ENCODE results near the gene PARP15.

Gene PARP15

GRCh38 chr3:122627301-122627700 is 49.9 kb downstream of the PARP15 start:
- Histone ChIP-seq H4K91ac (ENCODE audit: low read depth, low read length) (no peak overlapping the region), H3K79me2 (ENCODE audit: control insufficient read depth, insufficient read depth, low read length, poor library complexity) (no peaks in the 10 kb centered on the region), H3K4me2 (ENCODE audit: low read length) (no peak overlapping the region), H3K9me3 (ENCODE audit: insufficient read depth, low read depth, low read length) (no peaks in the 10 kb centered on the region), H4K8ac (ENCODE audit: low read depth, low read length) (no peak overlapping the region), H3K36me3 (ENCODE audit: control insufficient read depth in 1 of 2, insufficient read depth in 2 of 2, low read length in 2 of 2) (no peaks in the 10 kb centered on the region), H3K27ac (ENCODE audit: low read depth, low read length) (no peak overlapping the region), H2BK5ac (ENCODE audit: low read depth, low read length, poor library complexity) (no peak overlapping the region), H2AFZ (ENCODE audit: insufficient read depth, low read length, poor library complexity) (no peak overlapping the region), H3K4me3 (ENCODE audit: low read depth, low read length) (no peak overlapping the region), H2BK12ac (ENCODE audit: low read length) (no peak overlapping the region), H3K27me3 (ENCODE audit: insufficient read depth, low read length) (no peaks in the 10 kb centered on the region), H4K12ac (ENCODE audit: low read depth, low read length) (no peak overlapping the region), H2BK120ac (ENCODE audit: insufficient read depth, low read length, poor library complexity) (no peak overlapping the region), H3K79me1 (ENCODE audit: low read length) (no peaks in the 10 kb centered on the region), H2AK5ac (ENCODE audit: low read length) (no peak overlapping the region), H3K4ac (ENCODE audit: low read depth, low read length) (no peak overlapping the region), H3K14ac (ENCODE audit: low read length) (no peak overlapping the region), H3K9ac (ENCODE audit: low read length) (no peak overlapping the region), H3K18ac (ENCODE audit: low read length) (no peak overlapping the region), H3K4me1 (ENCODE audit: control insufficient read depth in 1 of 2, insufficient read depth in 2 of 2, low read length in 2 of 2) (peaks cover 3 to 4% of the 10 kb centered on the region in 2 experiments), H3K23ac (ENCODE audit: low read length) (no peak overlapping the region)
- DNase-seq, result no peak
- WGBS (ENCODE audit: extremely low coverage, insufficient coverage, insufficient read length), result no CpG with 5 or more reads among the region's 1 CpG

GRCh38 chr3:122628567-122628966 is 51.1 kb downstream of the PARP15 start:
- H2AFZ ChIP-seq (ENCODE audit: insufficient read depth, low read length, poor library complexity), result no peak overlapping the region
- H3K4me2 ChIP-seq (ENCODE audit: low read length), result no peak overlapping the region
- no peak overlapping the region for H4K12ac ChIP-seq (ENCODE audit: low read depth, low read length)
- H2BK5ac ChIP-seq (ENCODE audit: low read depth, low read length, poor library complexity), result no peak overlapping the region
- no peaks in the 10 kb centered on the region for H3K27me3 ChIP-seq (ENCODE audit: insufficient read depth, low read length)
- H3K4me1 ChIP-seq (ENCODE audit: control insufficient read depth in 1 of 2, insufficient read depth in 2 of 2, low read length in 2 of 2), result peaks cover 3 to 4% of the 10 kb centered on the region in 2 experiments
- H2AK5ac ChIP-seq (ENCODE audit: low read length), result no peak overlapping the region
- no peak overlapping the region for H3K23ac ChIP-seq (ENCODE audit: low read length)
- H3K79me2 ChIP-seq (ENCODE audit: control insufficient read depth, insufficient read depth, low read length, poor library complexity), result no peaks in the 10 kb centered on the region
- H2BK120ac ChIP-seq (ENCODE audit: insufficient read depth, low read length, poor library complexity), result no peak overlapping the region
- H3K14ac ChIP-seq (ENCODE audit: low read length), result no peak overlapping the region
- H3K9me3 ChIP-seq (ENCODE audit: insufficient read depth, low read depth, low read length), result no peaks in the 10 kb centered on the region
- H3K4ac ChIP-seq (ENCODE audit: low read depth, low read length), result no peak overlapping the region
- no peak overlapping the region for H3K27ac ChIP-seq (ENCODE audit: low read depth, low read length)
- no peak overlapping the region for H3K18ac ChIP-seq (ENCODE audit: low read length)
- H3K79me1 ChIP-seq (ENCODE audit: low read length), result no peaks in the 10 kb centered on the region
- H3K4me3 ChIP-seq (ENCODE audit: low read depth, low read length), result no peak overlapping the region
- no peak overlapping the region for H4K8ac ChIP-seq (ENCODE audit: low read depth, low read length)
- peak; percentile 72 to 82 for DNase-seq
- no peak overlapping the region for H3K9ac ChIP-seq (ENCODE audit: low read length)
- WGBS (ENCODE audit: extremely low coverage, insufficient coverage, insufficient read length), result no CpG with 5 or more reads among the region's 3 CpGs
- H4K91ac ChIP-seq (ENCODE audit: low read depth, low read length), result no peak overlapping the region
- no peaks in the 10 kb centered on the region for H3K36me3 ChIP-seq (ENCODE audit: control insufficient read depth in 1 of 2, insufficient read depth in 2 of 2, low read length in 2 of 2)
- H2BK12ac ChIP-seq (ENCODE audit: low read length), result no peak overlapping the region

GRCh38 chr3:122629763-122630162 is 52.3 kb downstream of the PARP15 start:
- no peak for DNase-seq
- no peak overlapping the region for H4K12ac ChIP-seq (ENCODE audit: low read depth, low read length)
- no peak overlapping the region for H3K4me3 ChIP-seq (ENCODE audit: low read depth, low read length)
- H2BK120ac ChIP-seq (ENCODE audit: insufficient read depth, low read length, poor library complexity), result no peak overlapping the region
- no peak overlapping the region for H3K4me2 ChIP-seq (ENCODE audit: low read length)
- no peaks in the 10 kb centered on the region for H3K27me3 ChIP-seq (ENCODE audit: insufficient read depth, low read length)
- no peak overlapping the region for H3K14ac ChIP-seq (ENCODE audit: low read length)
- H4K8ac ChIP-seq (ENCODE audit: low read depth, low read length), result no peak overlapping the region
- peaks cover 3 to 4% of the 10 kb centered on the region in 2 experiments for H3K4me1 ChIP-seq (ENCODE audit: control insufficient read depth in 1 of 2, insufficient read depth in 2 of 2, low read length in 2 of 2)
- no peak overlapping the region for H3K4ac ChIP-seq (ENCODE audit: low read depth, low read length)
- no peak overlapping the region for H2BK12ac ChIP-seq (ENCODE audit: low read length)
- no peak overlapping the region for H3K27ac ChIP-seq (ENCODE audit: low read depth, low read length)
- H4K91ac ChIP-seq (ENCODE audit: low read depth, low read length), result no peak overlapping the region
- H3K79me2 ChIP-seq (ENCODE audit: control insufficient read depth, insufficient read depth, low read length, poor library complexity), result no peaks in the 10 kb centered on the region
- H3K79me1 ChIP-seq (ENCODE audit: low read length), result no peaks in the 10 kb centered on the region
- no peaks in the 10 kb centered on the region for H3K36me3 ChIP-seq (ENCODE audit: control insufficient read depth in 1 of 2, insufficient read depth in 2 of 2, low read length in 2 of 2)
- H2BK5ac ChIP-seq (ENCODE audit: low read depth, low read length, poor library complexity), result no peak overlapping the region
- H3K18ac ChIP-seq (ENCODE audit: low read length), result no peak overlapping the region
- no peak overlapping the region for H2AK5ac ChIP-seq (ENCODE audit: low read length)
- H3K23ac ChIP-seq (ENCODE audit: low read length), result no peak overlapping the region
- no peaks in the 10 kb centered on the region for H3K9me3 ChIP-seq (ENCODE audit: insufficient read depth, low read depth, low read length)
- no peak overlapping the region for H3K9ac ChIP-seq (ENCODE audit: low read length)
- no peak overlapping the region for H2AFZ ChIP-seq (ENCODE audit: insufficient read depth, low read length, poor library complexity)
- WGBS (ENCODE audit: extremely low coverage, insufficient coverage, insufficient read length), result no CpG with 5 or more reads among the region's 1 CpG

GRCh38 chr3:122635789-122636188 is 58.3 kb downstream of the PARP15 start:
- Histone ChIP-seq H2AK5ac (ENCODE audit: low read length) (no peak overlapping the region), H3K23ac (ENCODE audit: low read length) (no peak overlapping the region), H3K79me1 (ENCODE audit: low read length) (no peaks in the 10 kb centered on the region), H3K4ac (ENCODE audit: low read depth, low read length) (no peak overlapping the region), H2BK120ac (ENCODE audit: insufficient read depth, low read length, poor library complexity) (no peak overlapping the region), H3K79me2 (ENCODE audit: control insufficient read depth, insufficient read depth, low read length, poor library complexity) (no peaks in the 10 kb centered on the region), H3K9me3 (ENCODE audit: insufficient read depth, low read depth, low read length) (no peaks in the 10 kb centered on the region), H2BK5ac (ENCODE audit: low read depth, low read length, poor library complexity) (no peak overlapping the region), H4K91ac (ENCODE audit: low read depth, low read length) (no peak overlapping the region), H3K27me3 (ENCODE audit: insufficient read depth, low read length) (no peaks in the 10 kb centered on the region), H2BK12ac (ENCODE audit: low read length) (no peak overlapping the region), H3K4me1 (ENCODE audit: control insufficient read depth in 1 of 2, insufficient read depth in 2 of 2, low read length in 2 of 2) (peaks cover 0 to 4% of the 10 kb centered on the region in 2 experiments), H4K8ac (ENCODE audit: low read depth, low read length) (no peak overlapping the region), H3K4me2 (ENCODE audit: low read length) (no peak overlapping the region), H2AFZ (ENCODE audit: insufficient read depth, low read length, poor library complexity) (no peak overlapping the region), H3K36me3 (ENCODE audit: control insufficient read depth in 1 of 2, insufficient read depth in 2 of 2, low read length in 2 of 2) (no peaks in the 10 kb centered on the region), H3K4me3 (ENCODE audit: low read depth, low read length) (no peak overlapping the region), H4K12ac (ENCODE audit: low read depth, low read length) (no peak overlapping the region), H3K18ac (ENCODE audit: low read length) (no peak overlapping the region), H3K14ac (ENCODE audit: low read length) (no peak overlapping the region), H3K27ac (ENCODE audit: low read depth, low read length) (no peak overlapping the region), H3K9ac (ENCODE audit: low read length) (no peak overlapping the region)
- no CpG with 5 or more reads among the region's 5 CpGs for WGBS (ENCODE audit: extremely low coverage, insufficient coverage, insufficient read length)
- peak; percentile 61 to 93 for DNase-seq
